Ureter (tissue), 1 donor: Measurements from ENCODE around the gene CRACR2A. TPM values are rescaled to one million over a fixed set of nuclear protein-coding genes. Genes with fewer than 3 reads are reported as not detected.

Source experiments
- DNase-seq: peaks from one replicate; pipeline ENCODE4 v3.0.0-alpha.2; 2020; ENCODE audit warnings: low spot score
- total RNA-seq: library from RNA; stranded (reverse); gene quantifications from one replicate; pipeline ENCODE4 v1.2.4, GENCODE V29; 2023
- donor health status: DM: yes; HTN: yes; CAD: no.

CRACR2A gene
- total RNA-seq, 1 donor from 2014 or later, result 27.3 TPM

DNA sequence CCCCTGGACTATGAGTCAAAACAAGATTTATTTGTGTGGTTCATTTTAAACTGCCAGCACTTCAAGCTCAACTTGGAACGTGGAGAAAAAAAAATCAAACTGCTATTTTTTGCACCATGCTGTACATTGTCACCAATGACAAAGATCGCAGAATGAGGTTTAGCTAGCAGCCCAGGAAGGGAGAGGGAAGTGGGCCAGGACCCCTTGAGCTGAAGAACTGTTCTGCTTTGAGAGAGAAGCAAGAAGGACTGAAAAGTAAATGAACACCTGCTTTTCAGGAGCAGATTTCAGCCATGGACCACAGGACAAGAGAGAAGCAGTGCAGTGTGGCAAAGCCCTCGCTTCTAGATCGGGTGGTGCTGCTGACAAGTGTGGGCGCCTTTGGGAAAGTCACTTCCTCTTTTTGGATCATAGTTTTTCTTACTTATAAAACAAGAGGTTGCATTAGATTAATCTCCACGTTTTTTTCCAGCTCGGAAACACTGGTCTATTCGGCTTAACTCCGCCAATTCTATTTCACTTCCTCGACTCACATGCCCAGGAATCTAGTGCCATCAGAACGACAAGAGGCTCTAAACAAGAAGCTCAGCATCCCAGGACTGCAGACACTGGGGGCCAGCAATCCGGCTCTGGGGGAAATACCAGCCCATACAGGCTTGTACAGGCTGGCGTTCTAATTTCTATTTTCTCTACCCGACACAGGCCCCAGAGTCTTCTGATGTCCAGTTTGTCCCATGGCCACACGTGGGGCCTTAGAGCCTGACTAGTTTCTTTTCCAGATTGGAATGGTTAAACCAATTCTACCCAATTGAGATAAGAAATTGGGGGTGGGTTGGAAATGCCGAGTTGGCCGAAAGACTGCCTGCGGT, 129.9 kb downstream of the CRACR2A start:
- DNase-seq, result no peak

DNA sequence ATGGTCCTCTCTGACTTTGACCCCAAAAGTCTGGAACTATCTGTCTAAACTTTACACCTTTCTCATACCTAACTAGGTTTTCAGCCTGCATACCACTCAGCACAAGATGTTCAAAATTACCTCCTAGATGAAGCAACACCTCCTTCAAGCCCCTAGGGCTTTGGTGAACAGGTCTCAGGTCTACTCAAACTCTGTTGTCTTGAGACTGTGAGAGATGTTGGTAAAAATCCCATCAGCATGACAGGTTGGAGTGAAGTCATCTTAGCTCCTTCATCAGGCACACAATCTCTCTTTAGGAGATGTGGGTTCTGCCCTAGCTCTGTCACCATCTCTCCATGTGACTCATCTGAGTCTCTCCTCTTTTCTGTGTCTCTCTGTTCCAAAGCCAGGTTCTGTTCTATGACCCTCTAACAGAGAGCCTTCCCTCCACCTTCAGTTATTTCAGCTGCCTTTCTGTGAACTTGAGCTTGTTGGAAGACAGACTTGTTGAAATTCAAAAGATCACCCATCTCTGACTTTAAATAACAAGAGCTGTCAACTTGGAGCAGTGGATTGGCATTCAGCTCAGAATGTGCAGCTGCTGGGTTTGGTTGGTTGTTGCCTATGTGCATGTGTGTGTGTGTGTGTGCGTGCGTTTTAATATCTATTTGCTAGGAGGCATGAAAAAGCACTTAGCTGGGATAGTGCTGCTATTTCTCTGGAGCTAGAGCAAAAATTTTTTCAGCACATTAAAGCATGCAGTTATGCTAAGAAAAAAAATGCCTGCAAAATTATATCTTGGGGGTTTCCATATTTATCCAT, 130.7 kb downstream of the CRACR2A start:
- no peak for DNase-seq

DNA sequence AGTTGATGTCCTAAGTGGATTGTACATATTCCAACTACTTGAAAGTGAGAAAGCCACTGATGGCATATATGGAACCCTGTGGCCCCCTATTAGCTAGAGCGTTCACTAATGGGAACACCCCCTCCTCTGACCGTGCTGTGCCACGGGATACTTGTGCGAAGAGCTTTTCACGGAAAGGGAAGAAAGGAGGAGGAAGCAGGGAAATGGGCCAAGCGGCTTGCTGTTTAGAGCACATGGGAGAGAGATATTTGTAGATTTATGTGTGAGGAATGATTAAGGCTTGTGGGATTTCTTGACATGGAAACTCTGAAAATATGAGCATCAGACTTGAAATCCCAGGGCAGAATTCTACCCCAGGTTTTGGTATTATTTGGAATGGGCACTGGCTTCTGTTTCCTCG, 132.1 kb downstream of the CRACR2A start:
- no peak for DNase-seq

DNA sequence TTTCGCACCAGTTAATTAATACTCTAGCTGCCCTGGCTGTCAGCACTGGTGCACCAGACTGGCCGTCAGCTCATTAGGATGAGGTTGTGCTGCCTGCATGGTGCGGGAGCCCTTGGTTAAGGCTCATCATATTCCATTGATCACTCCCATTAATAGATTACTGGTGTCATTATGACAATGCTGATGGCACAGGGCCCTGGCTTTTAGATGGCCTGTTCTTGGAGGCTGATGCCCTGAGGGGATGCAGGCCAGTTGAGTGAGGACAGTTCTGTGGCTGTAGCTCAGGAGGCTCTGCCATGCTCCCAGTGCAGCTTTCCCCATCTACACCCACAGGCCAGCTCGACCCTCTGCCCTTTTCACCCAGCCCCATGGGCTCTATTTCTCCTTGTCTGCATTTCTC, 135.3 kb downstream of the CRACR2A start:
- no peak for DNase-seq

DNA sequence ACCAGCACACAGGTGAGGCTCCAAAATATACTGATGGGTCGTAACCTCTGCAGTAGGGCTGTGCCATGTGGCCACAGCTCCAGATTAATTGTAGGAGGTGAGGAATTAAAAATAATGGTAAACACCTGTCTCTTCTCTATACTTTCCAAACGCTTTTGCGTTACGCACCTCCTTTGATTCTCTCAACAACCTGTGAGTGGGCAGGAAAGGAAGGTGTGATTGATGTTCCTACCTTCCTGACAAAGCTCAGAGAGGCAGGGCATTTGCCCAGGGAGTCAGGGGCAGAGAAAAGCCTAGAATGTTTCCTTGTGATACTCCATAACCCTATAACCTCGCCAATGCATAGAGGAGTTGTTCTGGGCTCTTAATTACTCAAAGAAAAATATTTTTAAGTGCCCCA, 137.0 kb downstream of the CRACR2A start:
- DNase-seq, result no peak

- DNase-seq, result no peak
Observed at GRCh38 chr12:3614806-3615466, 138.0 kb downstream of the CRACR2A start.

GRCh38 chr12:3613641-3614395, 139.1 kb downstream of the CRACR2A start:
- DNase-seq, result no peak

DNA sequence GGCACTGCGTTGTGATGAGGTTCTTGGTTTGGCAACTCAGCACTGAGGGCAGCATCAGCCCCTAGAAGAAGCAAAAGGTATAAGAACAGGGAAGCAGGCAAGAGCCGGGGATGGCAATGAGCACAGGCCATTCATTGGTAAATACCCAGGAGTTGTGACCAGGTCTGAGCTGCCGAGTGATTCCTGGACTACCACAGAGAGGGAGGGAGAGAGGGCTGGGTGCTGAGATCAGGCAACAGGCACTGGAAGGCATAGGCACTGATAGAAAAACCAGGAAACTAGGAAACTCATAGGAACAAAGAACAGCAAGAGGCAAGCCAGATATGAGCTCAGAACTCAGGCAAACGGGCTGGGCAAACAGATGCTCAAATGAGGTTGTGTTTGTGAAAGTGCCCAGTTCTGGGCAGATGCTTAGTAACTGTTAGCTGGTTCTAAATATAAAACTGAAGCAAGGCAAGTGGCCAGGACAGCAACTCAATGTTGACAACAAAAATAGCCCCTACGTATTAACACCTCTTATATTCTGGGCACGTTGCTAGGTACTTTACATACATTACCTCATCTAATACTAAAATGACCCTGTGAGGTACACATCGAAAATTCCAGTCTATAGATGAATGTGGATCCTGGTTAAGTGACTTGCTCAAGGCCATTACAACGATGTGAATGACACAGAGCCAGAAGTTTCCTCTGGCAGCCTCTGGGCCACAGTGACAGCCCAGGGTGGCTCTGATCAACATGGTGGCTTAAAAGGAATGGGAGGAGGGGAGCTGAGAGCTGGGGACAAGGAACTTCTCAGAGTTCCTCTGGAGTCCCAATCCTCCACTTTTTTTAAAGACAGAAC, 140.8 kb downstream of the CRACR2A start:
- DNase-seq, result no peak

DNA sequence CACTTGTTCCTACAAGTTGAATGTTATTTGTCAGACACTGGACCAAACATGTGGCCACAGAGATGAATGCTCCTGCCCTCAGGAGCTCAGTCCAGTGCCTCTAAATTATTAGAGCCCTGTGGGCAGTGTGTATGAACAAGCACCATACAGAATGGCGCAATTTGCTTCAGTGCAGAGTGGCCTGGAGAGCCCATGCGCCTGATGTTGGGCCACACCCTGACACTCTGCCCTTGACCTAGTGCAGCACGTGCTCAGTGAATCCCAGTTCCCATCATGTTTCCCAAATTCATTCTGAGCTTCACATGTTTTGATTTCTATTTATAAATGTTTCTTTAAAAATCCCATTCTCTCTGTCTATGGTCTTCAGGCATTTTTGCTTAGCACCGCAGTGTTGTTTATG, 145.1 kb downstream of the CRACR2A start:
- no peak for DNase-seq

GRCh38 chr12:3607039-3607720, 145.7 kb downstream of the CRACR2A start:
- DNase-seq, result no peak

GRCh38 chr12:3606128-3606527, 146.8 kb downstream of the CRACR2A start:
- DNase-seq, result no peak

DNA sequence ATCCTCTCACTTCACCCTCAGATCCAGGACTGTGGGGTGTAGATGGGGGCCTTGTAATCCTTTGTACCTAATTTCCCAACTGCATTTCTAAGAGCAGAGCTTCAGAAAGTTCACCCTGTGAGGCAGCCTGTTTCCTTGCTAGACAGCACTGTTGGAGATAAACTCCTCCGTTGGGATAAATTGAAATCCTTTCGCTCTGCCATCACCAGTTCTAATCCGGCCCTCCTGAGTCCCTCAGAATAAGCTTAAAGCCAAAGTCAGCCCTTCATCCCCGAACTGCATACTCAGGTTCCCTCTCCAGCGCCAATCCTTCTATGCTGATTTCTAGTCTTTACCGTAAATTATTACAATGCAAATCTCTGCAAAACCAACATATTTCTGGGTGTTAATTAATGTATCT, 147.2 kb downstream of the CRACR2A start:
- DNase-seq, result no peak

DNA sequence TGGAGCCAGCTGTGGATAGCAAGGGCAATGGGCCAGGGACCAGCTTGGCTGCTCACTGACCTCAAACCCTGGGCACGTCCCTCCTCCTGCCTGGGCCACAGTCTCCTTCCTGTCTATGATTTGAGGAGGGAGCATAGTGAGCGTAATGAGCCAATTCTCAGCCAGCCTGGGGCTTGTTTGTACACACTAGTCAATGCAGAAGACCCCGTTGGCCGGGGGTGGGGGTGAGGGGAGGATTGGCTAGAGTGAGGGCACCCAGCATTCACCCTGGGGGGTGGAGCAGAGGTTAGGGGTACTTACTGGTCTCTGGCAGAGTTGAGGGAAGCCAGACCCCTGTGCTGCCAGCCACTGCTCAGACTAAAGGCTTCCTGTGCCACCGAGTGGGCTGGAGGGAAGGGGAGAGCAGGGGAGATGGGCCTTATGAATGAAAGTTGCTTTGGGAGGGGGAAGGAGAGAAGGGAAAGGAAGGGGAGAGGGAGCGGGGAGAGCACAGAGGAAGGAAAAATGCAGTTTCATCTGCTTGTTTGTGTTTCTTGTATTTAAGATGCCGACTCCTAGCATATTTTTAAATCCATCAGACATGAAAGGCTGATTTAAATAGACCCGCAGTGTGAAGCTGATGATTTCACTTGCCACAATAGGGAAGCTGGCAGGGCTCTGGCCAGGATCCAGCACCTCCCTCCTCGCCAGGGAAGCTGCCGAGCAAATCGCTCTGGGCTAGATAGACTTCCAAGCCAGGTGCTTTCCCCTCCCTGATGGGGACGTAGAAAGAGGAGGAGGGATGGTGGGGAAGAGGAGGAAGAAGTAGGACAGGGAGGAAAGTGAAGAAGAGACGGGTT, 147.9 kb downstream of the CRACR2A start:
- peak; percentile 50 for DNase-seq

DNA sequence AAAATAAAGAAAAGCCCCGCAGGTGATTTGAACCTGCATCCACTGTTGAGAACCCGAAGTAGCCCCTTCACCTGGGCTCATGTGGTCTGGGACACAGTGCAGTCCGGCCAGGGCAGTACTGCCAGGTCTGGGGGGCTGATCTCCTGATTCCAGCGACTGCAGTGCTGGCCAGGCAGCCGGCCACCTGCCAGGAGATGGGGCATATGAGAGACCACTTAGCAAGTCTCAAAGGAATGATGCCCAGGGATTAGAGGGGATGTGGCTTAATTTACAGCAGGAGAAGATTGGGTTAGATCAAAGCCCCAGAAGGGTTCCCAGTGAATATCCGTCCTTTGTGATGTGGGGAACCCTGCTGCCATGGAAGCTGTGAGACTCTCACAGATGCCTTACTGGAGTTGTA, 148.6 kb downstream of the CRACR2A start:
- no peak for DNase-seq

DNA sequence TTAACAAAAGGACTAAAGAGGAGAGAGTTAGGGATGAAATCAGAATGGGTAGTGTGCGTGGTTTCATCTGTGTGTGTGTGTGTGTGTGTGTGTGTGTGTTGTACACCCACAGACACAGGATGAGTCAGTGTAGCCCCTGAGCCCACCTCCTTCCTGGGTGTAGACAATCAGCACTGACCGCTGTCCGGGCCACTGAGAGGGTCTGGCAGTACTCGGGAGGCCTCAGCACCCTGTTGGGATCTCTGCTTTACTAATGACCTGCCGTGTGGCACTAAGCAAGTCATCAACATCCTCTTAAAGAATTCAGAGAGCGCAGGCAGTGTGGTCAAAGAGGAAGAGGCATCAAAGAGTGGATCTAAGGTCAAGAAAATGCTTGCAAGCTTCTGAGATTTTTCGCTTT, 149.3 kb downstream of the CRACR2A start:
- DNase-seq, result no peak

- DNase-seq, result no peak
Observed at GRCh38 chr12:3602488-3602887, 150.4 kb downstream of the CRACR2A start.

DNA sequence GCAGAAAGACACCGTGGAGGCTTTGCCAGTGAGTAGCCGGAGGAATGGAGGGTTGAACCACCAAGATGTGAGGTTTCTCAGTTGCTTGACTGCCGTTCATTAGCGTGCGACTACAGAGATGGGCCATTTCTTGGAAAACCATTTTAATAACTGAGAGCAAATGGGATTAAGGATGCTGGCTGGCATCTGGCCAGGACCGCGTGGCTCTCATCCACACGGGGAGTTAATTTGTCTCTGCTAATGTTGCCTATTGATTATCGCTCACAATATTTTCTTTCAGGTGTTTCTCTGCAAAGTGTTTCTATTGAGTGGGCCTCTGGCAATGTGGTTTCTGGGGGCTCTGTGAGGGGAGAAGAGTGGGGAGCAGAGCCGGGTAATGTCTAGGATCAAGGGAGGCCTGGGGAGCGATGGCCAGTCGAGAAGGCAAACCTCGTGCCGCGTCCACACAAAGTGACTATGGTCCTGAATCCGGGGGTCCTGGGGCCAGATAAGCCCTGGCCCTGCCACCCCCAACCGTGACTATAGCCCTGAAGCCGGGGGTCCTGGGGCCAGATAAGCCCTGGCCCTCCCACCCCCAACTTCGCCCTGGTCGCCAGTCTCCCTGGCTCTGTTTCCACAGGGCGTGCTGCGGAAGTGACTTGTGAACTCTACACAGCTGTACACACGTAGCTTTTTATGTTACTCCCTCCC, 151.3 kb downstream of the CRACR2A start:
- no peak for DNase-seq

- no peak for DNase-seq
Observed at GRCh38 chr12:3600951-3601350, 152.0 kb downstream of the CRACR2A start.
